ENCODE measurements around the gene RCBTB2.
A peak's percentile ranks its signal among the peaks of the same experiment; 100 is the strongest.

The RCBTB2 gene

GRCh38 chr13:48531416-48532255, 1.2 kb downstream of the RCBTB2 start:
- peak in 7 of 56 donors; percentile 36 to 79 (median 53) for DNase-seq

GRCh38 chr13:48530833-48531232, 2.0 kb downstream of the RCBTB2 start:
- no peak for DNase-seq

DNA sequence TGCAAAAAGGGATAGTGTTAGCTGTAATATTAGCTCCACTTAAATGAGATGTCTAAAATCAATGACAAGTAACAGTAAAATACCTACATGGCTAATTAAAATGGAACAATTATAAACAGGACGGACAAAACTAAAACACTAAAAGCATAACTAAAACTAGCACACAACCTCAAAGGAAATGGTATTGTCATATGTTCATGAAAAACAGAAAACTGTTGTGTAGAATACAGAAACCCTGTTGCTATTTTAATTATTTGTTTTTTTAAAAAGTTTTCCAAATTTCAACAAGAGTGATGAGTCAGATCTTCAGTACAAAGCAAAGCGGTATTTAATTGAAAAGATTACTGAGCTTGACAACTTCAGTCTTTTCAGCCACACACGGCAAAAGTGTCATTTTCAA, 4.2 kb downstream of the RCBTB2 start:
- no peak for DNase-seq

- no peak for DNase-seq
These were observed 4.9 kb downstream of the RCBTB2 start for GRCh38 chr13:48527955-48528354.

DNA sequence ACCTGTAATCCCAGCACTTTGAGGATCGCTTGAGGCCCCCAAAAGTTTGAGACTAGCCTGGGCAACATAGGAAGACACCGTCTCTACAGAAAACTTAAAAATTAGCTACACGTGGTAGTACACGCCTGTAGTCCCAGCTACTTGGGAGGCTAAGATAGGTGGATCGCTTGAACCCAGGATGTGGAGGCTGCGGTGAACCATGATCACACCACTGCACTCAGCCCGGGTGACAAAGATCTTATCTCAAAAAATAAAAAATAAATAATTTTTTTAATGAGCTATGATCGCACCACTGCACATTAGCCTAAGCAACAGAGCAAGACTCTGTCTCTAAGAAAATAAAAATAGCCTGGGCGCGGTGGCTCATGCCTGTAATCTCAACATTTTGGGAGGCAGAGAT, 6.6 kb downstream of the RCBTB2 start:
- no peak for DNase-seq

DNA sequence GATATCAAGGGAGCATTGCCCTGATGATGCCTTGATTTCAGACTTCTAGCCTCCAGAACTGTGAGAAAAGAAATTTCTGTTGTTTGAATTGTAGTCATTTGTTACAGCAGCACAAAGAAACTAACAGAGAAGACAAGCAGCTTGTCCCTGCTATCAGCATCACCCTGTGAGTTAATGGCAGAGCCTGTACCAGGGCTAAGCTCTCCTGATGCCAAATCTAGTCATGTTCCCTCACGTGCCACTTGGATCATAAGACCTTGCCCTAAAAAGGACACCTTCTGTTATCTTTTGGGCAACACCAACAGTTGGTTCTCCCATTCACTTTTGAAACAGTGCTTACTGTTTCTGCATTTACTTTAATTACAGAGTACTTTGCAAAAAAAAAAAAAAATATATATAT, 14.8 kb downstream of the RCBTB2 start:
- no peak for DNase-seq

- peak in 7 of 56 donors; percentile 6 to 43 (median 20) for DNase-seq
These were observed 17.1 kb downstream of the RCBTB2 start for GRCh38 chr13:48515732-48516131.

- DNase-seq = no peak
These were observed 18.1 kb downstream of the RCBTB2 start for GRCh38 chr13:48514793-48515192.

- peak in 7 of 56 donors; percentile 17 to 43 (median 19) for DNase-seq
These were observed 21.2 kb downstream of the RCBTB2 start for GRCh38 chr13:48511621-48512230.

DNA sequence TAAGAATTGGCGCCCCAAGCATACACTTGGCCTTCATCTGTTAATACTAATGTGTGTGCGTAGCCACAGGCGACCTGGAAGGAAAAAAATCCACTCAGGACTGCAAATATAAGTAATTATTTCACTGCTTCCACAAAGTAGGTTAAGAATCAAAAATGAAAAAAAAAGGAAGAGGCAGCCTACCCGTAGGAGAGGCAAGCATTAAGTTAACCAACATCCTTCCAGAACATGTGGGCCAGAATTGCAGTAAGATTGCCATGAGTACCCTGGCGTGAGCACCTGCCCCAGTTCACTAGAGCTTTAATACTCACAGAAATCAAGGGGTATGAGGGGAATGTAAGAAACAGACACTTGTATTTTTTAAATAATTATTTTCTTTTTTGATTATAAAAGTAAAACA, 22.2 kb downstream of the RCBTB2 start:
- DNase-seq = no peak

- no peak for DNase-seq
These were observed 24.9 kb downstream of the RCBTB2 start for GRCh38 chr13:48508011-48508410.

DNA sequence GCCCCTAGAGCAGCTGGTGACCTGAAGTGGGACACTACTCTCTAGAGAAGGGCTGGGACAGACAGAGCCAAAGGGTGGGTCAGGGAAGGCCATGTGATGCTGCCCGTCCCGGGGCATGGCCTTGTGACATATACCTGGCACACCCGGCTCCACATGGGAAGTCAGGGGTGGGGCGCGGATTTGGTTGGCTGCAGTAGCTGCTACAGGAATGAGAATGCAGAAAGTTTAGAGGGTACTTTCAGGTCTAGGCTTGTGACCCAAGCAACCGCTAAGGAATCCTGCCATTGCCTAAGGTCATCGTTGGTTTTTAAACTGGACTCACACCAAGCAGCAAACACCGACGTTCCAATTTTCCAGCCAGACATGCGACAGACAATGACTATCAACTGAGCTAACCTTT, 25.9 kb downstream of the RCBTB2 start:
- DNase-seq = no peak

GRCh38 chr13:48506092-48506701, 26.7 kb downstream of the RCBTB2 start:
- DNase-seq = no peak

GRCh38 chr13:48505597-48506091, 27.2 kb downstream of the RCBTB2 start:
- DNase-seq = peak in 2 of 56 donors; percentile 17 to 29

DNA sequence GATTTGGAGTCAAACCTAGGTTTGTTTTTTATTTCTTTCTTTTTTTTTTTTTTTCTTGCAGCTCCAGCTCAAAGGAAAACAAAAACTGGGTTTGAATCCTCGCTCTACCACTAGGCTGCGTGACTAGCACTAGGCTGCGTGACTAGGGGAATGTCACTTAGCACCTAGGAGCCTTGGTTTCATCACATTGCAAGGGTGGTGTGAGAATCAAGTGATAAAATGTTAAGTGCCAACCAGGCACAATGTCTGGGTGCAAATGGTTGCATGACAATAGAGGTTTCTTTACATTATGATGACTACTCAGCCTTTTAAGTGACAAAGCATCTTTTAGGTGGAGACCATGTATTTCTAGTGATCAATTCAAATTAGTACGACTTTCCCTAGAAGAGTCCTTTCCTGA, 27.9 kb downstream of the RCBTB2 start:
- DNase-seq = no peak

DNA sequence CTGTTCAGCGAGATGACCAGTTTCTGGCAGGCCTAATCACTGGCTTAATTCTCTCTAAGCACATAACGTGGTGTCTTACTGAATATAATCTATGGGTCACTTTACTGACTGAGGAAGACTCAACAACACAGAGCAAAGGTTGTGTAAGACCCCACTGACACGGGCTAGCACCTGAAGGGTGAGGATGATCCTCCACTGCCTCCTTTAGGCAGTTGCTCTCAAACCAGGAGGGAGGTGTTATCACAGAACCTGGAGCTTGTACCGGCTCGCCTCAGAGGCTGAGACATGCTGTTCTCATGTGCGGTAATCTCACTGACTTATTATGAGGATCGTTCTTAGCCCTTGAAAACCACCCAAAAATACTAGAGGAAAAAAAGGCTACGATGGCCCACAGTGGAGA, 28.3 kb downstream of the RCBTB2 start:
- no peak for DNase-seq

DNA sequence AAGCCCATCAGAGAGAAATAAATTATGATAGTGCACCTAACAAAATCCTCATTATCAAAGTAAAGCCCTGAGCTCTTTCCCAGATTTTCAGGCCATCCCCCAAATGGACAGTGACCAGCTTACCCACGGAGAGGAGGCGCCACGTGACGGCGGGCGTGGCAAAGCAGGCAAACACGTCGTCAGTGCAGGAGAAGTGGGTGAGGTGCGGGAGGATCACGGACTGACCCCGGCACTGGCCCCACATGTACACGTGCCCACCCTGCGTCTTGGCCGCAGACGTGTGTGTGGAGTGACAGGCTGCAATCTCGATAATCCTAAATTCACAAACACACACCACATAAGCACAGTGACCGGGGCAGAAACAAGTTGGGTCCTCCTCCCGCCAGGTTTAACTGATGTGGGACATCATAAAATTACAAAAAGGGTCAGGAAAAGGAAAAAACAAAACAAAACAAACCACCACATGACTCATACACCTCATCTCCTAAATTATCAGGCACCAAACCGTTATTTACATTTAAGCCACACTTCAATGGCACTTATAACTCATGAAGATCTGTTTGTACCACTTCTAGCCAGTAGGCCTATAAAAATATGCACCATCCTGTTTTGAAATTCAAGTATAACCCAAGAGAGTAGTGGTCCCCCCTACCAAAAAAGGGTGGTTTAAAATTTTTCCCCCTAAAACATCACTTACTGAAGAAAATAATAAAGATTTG, 30.1 kb downstream of the RCBTB2 start:
- DNase-seq = no peak

GRCh38 chr13:48501705-48502104, 31.2 kb downstream of the RCBTB2 start:
- no peak for DNase-seq

- DNase-seq = peak in 12 of 56 donors; percentile 13 to 64 (median 34)
These were observed 32.2 kb downstream of the RCBTB2 start for GRCh38 chr13:48500652-48501197.

DNA sequence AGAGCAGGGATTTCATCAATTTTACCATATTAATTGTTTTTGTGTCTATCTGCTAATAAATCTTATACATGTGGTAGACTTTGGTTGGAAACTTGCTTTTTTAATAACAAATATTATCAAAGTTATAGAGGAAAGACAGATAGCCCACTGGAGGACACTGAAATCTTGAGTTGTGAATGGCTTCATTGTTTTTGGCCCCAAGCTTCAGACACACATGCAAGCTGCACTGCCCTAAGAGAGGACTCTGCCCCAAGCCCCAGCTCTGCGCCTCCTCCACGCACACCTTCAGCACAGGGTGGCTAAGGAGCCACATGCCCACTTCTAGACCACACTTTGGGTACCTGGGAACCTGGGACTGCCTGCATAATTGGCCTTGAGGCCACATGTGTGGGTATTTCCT, 35.2 kb downstream of the RCBTB2 start:
- no peak for DNase-seq
